Peyer's patch (tissue), 4 donors: Measurements from ENCODE around the gene GLS2.
"Not testable (repeated sequence)": the region's sequence is repeated elsewhere in the genome, so short reads cannot be mapped to it uniquely, and the experiment has no call there.

ENCODE experiments used
- POLR2A ChIP-seq, 2 donors: fragments of 450-650 bp; IDR thresholded peaks; one replicate each; pipeline ENCODE4 v1.5.1; 2017; ENCODE audit warnings: antibody characterized with exemption in 2 of 2, mild to moderate bottlenecking in 2 of 2, moderate library complexity in 2 of 2
- TF ChIP-seq, protein P1 (sequence below), 6 experiments: fragments of 450-650 bp in 4 of 6; fragments of 200-600 bp in 2 of 6; sonication (generic) in 1 of 6; IDR thresholded peaks; one replicate each; pipeline ENCODE4 v1.5.1; 2017 to 2019; ENCODE audit warnings: antibody characterized with exemption in 6 of 6, mild to moderate bottlenecking in 3 of 6, moderate library complexity in 1 of 6

DNA sequence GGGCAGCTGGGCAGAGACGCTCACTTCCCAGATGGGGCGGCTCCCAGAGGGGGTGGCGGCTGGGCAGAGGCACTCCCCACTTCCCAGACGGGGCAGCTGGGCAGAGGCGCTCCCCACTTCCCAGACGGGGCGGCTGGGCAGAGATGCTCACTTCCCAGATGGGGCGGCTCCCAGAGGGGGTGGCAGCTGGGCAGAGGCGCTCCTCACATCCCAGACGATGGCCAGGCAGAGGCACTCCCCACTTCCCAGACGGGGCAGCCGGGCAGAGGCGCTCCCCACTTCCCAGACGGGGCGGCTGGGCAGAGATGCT lies 6.1 kb upstream of the GLS2 start:
- TF ChIP-seq, protein P1, sequence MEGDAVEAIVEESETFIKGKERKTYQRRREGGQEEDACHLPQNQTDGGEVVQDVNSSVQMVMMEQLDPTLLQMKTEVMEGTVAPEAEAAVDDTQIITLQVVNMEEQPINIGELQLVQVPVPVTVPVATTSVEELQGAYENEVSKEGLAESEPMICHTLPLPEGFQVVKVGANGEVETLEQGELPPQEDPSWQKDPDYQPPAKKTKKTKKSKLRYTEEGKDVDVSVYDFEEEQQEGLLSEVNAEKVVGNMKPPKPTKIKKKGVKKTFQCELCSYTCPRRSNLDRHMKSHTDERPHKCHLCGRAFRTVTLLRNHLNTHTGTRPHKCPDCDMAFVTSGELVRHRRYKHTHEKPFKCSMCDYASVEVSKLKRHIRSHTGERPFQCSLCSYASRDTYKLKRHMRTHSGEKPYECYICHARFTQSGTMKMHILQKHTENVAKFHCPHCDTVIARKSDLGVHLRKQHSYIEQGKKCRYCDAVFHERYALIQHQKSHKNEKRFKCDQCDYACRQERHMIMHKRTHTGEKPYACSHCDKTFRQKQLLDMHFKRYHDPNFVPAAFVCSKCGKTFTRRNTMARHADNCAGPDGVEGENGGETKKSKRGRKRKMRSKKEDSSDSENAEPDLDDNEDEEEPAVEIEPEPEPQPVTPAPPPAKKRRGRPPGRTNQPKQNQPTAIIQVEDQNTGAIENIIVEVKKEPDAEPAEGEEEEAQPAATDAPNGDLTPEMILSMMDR (IDR thresholded peaks at IDR 0.05), result not testable (repeated sequence)
- not testable (repeated sequence) for TF ChIP-seq POLR2A (IDR thresholded peaks at IDR 0.05)
